Measurements from ENCODE around the gene HK2.
"Not testable (repeated sequence)": the region's sequence is repeated elsewhere in the genome, so short reads cannot be mapped to it uniquely, and the experiment has no call there.

Gene HK2

GRCh38 chr2:74835831-74836674 is 2.1 kb downstream of the HK2 start:
- peak; percentile 36 for DNase-seq

GRCh38 chr2:74836675-74837401 is 2.9 kb downstream of the HK2 start:
- no peak for DNase-seq

DNA sequence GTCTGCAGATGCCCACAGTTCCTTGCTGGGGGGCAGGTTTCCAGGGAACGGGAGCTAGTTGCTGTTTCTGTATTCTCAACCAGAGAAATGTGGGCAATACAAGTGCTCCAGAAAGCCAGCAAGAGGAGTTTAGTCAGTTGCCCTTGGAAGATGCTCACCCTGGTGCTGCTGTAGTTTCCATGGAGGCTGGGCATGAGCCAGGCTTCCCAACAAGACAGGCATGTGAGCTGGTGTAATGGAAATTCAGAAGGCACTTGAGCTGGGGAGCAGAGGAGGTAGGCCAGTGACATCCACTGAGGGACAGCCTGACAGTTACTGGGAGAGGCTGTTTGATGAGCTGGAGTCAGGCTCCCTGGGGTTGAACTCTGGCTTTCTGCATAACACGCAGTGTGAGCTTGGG is 7.7 kb downstream of the HK2 start:
- no peak for DNase-seq

GRCh38 chr2:74843433-74843832 is 9.5 kb downstream of the HK2 start:
- no peak for DNase-seq

- DNase-seq: no peak
Measured at GRCh38 chr2:74843899-74844298, 10.0 kb downstream of the HK2 start.

DNA sequence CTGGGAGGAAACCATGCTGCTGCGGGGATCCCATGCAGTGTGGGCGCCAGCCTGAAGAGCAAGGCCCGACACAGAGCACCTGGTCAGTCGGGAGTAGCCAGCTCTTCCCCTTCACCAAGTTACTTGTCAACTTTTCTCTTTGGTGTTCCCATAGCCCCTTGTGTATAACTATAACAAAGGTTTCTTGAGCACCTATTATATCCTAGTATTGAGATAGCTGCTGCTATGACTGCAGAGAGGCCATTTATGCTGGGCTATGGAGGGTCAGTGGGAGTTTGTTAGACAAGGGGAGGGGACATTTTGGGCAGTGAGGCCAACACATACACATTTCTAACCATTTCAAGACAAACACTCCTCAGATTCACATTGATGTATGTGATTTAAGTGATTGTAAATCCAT is 10.8 kb downstream of the HK2 start:
- DNase-seq: no peak

DNA sequence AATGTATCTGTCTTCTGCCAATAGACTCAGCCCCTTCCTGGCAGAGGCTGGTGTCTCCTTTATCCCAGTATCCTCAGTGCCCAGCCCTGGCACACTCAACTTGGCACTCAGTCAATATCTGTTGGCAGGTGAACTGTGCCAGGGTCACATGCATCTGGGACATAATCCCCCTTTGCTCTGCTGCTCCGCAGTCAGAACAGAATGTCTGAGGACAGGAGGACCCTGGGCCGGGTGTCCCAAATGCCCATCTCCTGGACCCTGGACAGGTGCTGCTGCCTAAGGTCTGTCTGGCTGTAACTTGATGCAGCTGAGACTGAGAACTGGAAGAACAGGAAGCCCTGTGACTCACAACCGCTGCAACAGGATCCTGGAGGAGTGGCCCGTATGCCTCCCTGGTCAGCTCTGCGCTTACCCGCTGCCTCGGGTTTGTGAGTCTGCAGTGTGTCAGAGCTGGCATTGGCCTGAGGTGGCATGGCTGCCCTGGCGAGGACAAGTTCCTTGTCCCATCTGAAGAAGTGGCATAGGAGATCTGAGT is 11.4 kb downstream of the HK2 start:
- DNase-seq: peak; percentile 61

DNA sequence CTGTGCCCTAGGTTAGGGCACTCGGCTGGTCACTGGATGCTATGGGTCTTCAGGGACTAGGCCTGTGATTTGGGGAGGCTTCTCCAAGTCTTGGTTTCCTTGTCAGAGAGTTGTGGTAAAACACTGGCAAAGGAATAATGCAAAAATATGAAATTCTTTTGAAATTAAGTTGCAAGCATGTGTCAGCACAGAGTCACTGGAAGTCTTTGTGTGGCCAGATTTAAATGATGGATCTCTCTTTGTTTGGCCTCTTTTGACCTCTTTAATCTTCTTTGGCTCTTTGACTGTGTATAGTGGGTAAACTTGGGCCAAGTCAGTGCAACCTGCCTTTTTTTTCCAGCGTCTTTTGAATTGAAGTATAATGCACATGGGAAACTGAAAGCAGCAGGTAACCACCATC is 12.1 kb downstream of the HK2 start:
- no peak for DNase-seq

DNA sequence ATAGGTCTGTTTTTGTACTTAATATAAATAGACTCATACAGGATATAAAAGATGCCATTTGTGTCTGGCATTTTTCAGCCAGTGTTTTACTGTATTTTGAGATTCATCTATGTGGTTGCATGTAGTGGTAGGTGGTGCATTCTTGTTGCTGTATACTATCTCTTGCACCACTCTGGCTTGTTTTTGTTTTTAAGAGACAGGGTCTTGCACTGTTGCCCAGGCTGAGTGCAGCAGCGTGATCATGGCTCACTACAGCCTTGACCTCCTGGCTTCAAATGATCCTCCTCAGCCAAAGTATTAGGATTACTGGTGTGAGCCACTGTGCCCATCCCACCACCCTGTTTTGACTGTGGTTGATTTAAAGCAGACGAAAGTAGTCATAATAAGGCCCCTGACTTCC is 12.6 kb downstream of the HK2 start:
- DNase-seq: no peak

DNA sequence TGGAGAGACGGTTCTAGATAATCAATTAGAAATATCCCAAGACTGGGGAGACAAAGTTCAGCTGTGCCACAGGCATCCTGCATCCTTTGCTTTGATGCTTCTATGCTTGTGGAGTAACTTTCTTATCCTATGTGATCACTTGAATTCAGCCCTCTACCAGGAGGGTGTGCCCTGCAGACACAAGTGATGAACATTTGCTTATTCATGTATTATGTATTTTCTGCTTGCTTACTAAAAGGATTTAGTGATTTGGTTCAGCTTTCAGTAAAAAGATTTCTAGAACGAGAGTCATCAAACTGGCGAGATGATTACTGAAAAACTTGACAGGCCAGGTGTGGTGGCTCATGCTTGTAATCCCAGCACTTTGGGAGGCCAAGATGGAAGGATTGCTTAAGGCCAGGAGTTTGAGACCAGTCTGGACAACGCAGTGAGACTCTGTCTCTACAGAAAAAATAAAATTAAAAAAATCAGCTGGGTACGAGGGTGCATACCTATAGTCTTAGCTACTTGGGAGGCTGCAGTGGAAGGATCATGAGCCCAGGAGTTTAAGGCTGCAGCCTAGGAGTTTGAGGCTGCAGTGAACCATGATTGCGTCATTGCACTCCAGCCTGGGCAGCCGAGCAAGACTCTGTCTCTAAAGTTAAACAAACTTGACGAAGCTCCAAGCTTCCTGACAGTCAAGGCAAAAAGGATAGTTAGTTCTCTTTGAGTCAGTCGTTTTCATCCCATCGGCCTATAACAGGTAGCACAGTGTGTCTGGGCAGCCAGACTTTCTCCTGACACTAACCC is 13.3 kb downstream of the HK2 start:
- DNase-seq: no peak

DNA sequence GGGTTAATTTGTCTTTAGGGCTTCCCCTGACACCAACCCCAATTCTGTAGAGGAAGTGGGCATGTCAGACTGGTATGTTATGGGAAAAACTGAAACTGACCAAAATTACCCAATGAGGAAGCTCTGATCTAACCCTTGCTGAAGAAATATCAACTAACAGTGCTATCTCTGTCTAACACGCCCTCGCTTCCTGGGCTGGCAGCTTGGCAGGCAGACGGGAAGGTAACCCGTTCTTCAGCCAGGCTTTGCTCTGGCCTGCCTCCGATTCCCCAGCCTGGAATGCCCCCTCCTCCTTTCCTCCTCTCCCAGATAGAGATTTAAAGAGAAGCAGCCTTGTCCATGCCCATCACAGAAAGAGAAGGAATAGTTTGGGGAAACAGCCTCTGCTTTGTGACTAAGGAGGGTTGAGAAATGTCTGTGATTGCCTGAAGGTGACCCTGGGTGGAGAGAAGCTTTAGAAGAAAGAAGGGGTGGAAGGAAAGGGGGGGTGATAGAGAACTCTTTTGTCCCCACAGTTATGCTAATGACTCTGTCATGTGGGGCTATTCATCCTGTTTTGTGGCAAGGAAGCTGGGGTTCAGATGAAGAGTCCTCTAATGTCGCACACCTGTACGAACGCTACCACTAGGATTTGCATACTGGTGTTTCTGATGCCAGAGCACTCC is 15.4 kb downstream of the HK2 start:
- no peak for DNase-seq

DNA sequence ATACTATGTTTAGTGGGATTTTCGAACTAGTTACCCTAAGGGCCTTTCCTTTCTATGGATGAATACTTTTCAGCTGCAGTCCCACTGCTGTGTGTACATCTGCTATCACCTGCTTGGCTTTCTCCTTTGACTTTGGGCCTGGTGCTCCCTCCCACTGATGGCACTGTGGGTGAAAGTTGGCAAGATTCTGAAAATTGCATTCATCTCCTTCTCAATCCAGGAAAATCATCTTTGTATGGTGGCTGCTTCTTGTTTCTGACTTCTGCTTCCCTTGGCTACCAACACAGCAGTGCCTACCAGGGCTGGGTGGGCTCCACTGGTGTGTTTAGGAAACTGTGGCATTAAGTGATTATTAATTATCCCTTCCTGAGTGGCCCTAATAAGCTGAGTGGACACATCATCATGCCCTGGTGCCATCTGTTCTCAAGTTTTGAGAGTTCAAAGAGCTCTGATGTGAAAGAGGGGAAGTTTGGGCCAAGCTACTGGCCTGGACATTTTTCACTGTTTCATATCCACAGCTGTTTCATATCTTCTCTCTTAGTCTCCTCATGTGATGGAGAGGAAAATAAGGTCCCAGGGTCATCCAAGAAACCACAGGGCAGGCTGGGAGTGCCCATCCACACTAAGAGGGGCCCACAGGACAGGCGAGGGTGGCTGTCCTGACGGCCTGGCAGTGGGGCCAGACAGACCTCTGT is 16.7 kb downstream of the HK2 start:
- no peak for DNase-seq

DNA sequence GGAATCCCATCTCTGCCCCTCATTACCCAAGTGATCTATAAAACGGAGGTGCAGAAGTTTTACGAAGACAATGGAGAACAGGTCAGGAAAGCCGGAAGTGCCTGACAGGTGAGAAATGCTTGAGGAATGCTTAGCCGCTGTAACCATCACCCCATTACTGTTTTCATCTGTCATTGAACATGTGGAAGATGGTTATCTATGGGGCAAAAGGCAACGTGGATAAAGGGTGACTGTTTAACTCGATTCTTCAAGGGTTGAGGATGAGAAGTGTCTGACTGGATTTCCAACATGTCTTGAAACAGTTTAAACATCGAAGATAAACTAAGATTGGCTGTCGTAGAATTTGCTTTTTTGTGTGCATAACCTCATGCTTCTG is 17.3 kb downstream of the HK2 start:
- DNase-seq: no peak

GRCh38 chr2:74853360-74853759 is 19.4 kb downstream of the HK2 start:
- not testable (repeated sequence) for DNase-seq

DNA sequence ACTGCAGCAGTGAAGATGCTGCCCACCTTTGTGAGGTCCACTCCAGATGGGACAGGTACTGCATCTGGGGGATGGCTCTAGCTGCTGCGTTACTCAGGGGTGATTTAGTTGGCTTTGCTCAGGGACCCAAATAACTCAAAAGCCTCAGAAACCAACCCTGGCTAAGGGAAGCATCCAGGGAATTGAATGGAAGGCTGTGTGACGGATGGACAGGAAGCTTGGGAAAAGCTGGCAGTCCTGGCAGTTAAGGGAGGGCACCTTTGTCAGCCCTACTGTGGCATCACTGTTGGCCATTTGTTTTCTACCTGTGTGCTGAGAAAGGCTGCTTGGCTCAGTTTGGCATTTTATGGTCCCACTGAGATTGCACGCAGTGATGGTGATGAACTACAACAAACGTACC is 20.5 kb downstream of the HK2 start:
- DNase-seq: no peak

DNA sequence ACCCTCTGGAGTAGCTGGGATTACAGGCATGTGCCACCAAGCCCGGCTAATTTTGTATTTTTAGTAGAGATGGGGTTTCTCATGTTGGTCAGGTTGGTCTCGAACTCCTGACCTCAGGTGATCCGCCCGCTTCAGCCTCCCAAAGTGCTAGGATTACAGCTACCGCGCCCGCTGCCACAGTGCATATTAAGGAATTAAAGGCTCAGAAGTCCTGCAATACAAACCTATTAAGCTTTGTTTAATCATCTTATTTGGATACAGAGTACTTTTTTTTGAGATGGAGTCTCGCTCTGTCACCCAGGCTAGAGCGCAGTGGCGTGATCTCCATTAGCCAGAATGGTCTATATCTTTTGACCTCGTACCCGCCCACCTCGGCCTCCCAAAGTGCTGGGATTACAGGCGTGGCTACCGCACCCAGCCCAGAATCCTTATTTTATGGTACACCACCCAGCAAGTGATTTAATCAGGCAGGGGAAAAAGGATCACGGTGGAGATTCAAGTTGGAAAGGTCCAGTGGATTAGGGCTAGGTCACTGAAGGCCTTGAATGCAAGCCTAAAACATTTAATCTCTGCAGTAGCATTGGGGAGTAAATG is 21.3 kb downstream of the HK2 start:
- DNase-seq: not testable (repeated sequence)

GRCh38 chr2:74856004-74856578 is 22.2 kb downstream of the HK2 start:
- no peak for DNase-seq

DNA sequence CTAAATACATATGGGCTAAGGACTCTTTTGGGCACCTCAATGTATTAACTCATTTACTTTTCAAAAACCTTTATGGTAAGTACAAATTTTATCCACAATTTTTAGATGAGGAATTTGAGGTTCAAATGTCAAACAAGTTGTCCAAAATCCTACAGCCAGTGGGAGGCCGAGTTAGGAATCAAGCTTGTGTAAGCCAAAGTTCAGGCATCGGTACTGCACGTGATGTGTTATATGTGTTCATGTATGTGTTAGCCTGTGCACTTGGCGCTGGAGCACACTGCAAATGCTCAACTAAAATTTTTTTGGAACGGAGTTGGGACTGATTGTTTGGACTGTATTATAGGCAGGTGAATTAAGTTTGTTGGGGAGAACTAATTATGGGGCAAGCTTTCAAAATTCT is 22.7 kb downstream of the HK2 start:
- DNase-seq: no peak

DNA sequence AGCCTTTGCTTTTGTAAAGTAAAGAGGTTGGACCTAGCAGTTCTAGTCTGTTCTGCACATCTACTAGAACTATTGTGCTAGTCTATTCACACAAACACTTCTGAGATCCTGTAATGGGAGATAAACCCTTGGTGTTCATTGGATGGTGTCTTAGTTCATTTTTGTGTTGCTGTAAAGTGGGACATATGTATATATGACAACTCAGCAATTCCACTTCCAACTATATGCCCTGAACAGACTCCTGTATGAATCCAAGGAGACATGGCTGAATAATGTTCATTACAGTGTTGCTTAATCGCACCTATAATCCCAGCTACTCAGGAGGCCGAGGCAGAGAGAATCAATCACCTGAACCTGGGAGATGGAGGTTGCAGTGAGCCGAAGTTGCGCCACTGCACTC is 23.3 kb downstream of the HK2 start:
- no peak for DNase-seq

DNA sequence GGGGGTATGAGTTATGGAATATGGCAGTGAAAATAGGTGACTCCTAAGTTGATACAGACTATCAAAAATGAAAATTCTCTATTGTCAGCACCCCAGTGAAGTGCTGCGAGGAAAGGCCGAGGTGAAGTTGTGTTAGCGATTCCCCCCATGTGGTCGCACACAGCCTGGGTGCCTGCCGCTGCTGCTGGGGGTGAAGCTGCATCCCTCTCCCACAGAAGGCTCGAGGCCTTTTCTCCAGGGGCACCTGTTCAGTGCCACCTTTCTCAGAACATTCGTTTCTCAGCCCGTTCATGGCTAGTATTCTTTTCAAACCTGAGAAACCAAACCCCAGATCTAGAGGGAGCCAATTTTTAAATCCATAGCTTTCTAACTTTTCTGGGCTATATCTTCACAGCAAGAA is 23.8 kb downstream of the HK2 start:
- DNase-seq: no peak

GRCh38 chr2:74858281-74858680 is 24.4 kb downstream of the HK2 start:
- no peak for DNase-seq

Data from NCI-H1092 treated with DMSO at 0.1 percent for 48 hours (cell line).